ENCODE results near the gene TEPSIN. TPM values are rescaled to one million over a fixed set of nuclear protein-coding genes. Genes with fewer than 3 reads are reported as not detected.

TEPSIN gene
- total and polyA plus RNA-seq, 11 donors: 6.8 to 16.0 (median 10.4) TPM

- DNase-seq (peak in 2 of 5 donors; percentile 22 to 54), ATAC-seq (no peak)
- peaks cover 0 to 50% (median 15%) of the 10 kb centered on the region in 9 donors for H3K36me3 ChIP-seq
- no peak overlapping the region for H3K27ac ChIP-seq
- TF ChIP-seq CTCF (IDR thresholded peaks at IDR 0.05): no peak
- TF ChIP-seq POLR2A (IDR thresholded peaks at IDR 0.05): no peak
- no peaks in the 10 kb centered on the region for H3K27me3 ChIP-seq
- no peaks in the 10 kb centered on the region for H3K9me3 ChIP-seq
- whole genome bisulfite sequencing, 4 donors: 88 to 94% (median 92%) methylated on average over 13 to 28 of the region's 28 CpGs
- no peak overlapping the region for H3K4me3 ChIP-seq
- intact Hi-C loops (cut with DNase I): loop anchor here in 1 of 10 donors (10.0 kb wide), 1 partner anchor 212 kb away; the partner anchor contains the start of gene BAIAP2
- H3K4me1 ChIP-seq: peaks cover 0 to 4% (median 0%) of the 10 kb centered on the region in 12 donors
Observed at GRCh38 chr17:81246679-81247338, 8.0 kb upstream of the TEPSIN start.

GRCh38 chr17:81246343-81246670, 7.5 kb upstream of the TEPSIN start:
- peaks cover 0 to 5% (median 0%) of the 10 kb centered on the region in 12 donors for H3K4me1 ChIP-seq
- intact Hi-C loops (cut with DNase I): loop anchor here in 1 of 10 donors (10.0 kb wide), 1 partner anchor 212 kb away; the partner anchor contains the start of gene BAIAP2
- H3K9me3 ChIP-seq: no peaks in the 10 kb centered on the region
- H3K27me3 ChIP-seq: no peaks in the 10 kb centered on the region
- no peak overlapping the region for H3K4me3 ChIP-seq
- ATAC-seq (no peak), DNase-seq (peak in 1 of 5 donors; percentile 18)
- H3K36me3 ChIP-seq: peaks cover 0 to 47% (median 15%) of the 10 kb centered on the region in 9 donors
- H3K27ac ChIP-seq: no peak overlapping the region
- TF ChIP-seq POLR2A (IDR thresholded peaks at IDR 0.05) (no peak), CTCF (IDR thresholded peaks at IDR 0.05) (no peak)
- 91 to 97% (median 93%) methylated on average over 4 to 10 of the region's 10 CpGs for WGBS, 4 donors

- 60 to 82% (median 76%) methylated on average over 1 to 37 of the region's 37 CpGs for WGBS, 4 donors
- intact Hi-C loops (cut with DNase I): loop anchor here in 1 of 10 donors (10.0 kb wide), 1 partner anchor 211 kb away; the partner anchor contains the start of gene BAIAP2
- no peak for ATAC-seq
Observed at GRCh38 chr17:81245665-81246342, 6.9 kb upstream of the TEPSIN start.

More at GRCh38 chr17:81245665-81246342, 6.9 kb upstream of the TEPSIN start:
- H3K4me3 ChIP-seq: no peak overlapping the region
- H3K9me3 ChIP-seq: no peaks in the 10 kb centered on the region
- H3K27me3 ChIP-seq: no peaks in the 10 kb centered on the region
- DNase-seq: peak in 3 of 5 donors; percentile 24 to 66 (median 24)
- TF ChIP-seq CTCF (IDR thresholded peaks at IDR 0.05) (no peak), POLR2A (IDR thresholded peaks at IDR 0.05) (no peak)
- H3K27ac ChIP-seq: no peak overlapping the region
- H3K36me3 ChIP-seq: peaks cover 0 to 45% (median 12%) of the 10 kb centered on the region in 9 donors
- H3K4me1 ChIP-seq: peaks cover 0 to 8% (median under 1%) of the 10 kb centered on the region in 12 donors

All from heart left ventricle (tissue), 16 donors.